ENCODE results near the gene SH3BP4.

- TF ChIP-seq POLR2A (IDR thresholded peaks at IDR 0.05) (no peak), CTCF (IDR thresholded peaks at IDR 0.05) (no peak), EP300 (IDR thresholded peaks at IDR 0.05) (no peak), POLR2AphosphoS5 (IDR thresholded peaks at IDR 0.05) (no peak)
Observed at GRCh38 chr2:235042576-235043515, 91.0 kb downstream of the SH3BP4 start.

Data from gastroesophageal sphincter (tissue), 3 donors.